HG02759 (cell line): ENCODE results near the gene LRRC8E.
"Not testable (repeated sequence)": the region's sequence is repeated elsewhere in the genome, so short reads cannot be mapped to it uniquely, and the experiment has no call there.

Experiments used
- ATAC-seq: cut with Tn5 transposase; IDR thresholded peaks from one replicate; pipeline ENCODE4 v1.9.1; 2021; ENCODE audit warnings: mild to moderate bottlenecking, moderate library complexity; ENCODE audit not compliant: unreplicated experiment

LRRC8E gene

DNA sequence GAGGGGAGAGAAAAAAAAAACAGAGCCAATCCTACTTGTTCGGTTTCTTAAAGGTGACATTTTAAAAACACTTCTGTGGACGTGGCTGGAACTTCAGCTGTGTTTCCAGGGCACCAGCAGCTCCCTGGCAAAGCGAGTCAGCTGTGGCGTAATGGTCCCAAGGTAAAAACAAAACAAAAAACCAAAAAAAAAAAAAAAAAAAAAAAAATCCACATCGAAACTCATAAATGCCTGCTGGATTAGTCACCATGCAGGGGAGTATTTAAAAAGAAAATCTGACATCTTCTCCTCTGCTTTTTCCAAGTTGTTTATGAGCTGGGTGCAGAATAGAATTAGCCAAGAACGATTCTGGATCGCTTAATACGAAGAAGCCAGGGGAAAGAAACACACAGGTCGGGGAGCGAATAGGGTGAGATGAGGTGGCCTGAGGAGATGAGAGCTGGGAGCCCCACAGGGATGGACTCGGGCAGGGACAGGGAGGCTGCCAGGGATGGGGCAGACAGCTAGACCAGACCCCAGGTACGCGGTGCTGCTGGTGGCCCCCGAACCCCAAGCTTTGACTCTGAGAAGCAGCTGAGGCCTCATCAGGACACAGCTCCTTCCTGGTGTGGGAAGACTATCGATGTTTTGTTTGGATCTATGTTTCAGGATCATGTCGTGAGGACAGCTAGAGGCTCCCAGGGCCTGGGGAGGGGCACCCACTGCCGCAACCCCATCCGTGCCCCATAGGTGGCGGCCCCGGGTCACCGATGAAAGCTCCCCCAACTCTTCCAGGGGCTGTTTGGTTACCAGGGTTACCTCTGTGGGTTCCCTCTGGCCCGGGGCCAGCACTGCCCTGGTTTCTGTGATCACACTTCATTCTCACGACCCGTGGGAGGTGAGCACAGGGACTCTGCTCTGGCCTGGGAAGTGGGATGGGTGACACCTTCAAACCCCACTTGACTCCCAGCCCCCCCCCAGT is 40.7 kb downstream of the LRRC8E start:
- ATAC-seq = no peak

DNA sequence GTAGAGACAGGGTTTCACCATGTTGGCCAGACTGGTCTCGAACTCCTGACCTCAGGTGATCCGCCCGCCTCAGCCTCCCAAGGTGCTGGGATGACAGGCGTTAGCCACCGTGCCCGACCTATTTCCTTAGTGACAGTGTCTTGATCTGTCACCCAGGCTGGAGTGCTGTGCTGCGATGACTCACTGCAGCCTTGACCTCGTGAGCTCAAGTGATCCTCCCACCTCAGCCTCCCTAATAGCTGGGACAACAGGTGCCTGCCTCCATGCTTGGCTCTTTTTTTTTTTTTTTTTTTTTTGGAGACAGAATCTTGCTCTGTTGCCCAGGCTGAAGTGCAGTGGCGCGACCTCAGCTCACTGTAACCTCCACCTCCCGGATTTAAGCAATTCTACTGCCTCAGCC is 41.7 kb downstream of the LRRC8E start:
- not testable (repeated sequence) for ATAC-seq

DNA sequence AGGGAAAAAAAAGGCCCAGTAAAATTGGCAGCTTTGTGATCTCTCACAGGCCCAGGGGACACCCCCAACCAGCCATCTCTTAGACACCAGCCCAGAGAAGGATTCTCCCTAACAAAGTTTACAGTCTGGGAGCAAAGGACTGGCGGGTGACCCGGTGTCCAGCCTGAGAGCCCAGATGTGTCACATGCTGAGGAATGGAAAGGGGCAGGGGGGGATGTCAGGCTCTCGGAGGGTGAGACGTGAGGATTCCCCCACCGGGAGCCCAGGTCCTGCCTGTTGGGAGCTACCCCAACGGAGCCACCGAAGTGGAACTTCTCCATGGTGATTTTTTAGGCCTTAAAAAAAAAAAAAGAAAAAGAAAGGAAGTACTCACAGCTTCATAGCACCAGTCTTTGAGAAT is 42.5 kb downstream of the LRRC8E start:
- ATAC-seq = no peak

DNA sequence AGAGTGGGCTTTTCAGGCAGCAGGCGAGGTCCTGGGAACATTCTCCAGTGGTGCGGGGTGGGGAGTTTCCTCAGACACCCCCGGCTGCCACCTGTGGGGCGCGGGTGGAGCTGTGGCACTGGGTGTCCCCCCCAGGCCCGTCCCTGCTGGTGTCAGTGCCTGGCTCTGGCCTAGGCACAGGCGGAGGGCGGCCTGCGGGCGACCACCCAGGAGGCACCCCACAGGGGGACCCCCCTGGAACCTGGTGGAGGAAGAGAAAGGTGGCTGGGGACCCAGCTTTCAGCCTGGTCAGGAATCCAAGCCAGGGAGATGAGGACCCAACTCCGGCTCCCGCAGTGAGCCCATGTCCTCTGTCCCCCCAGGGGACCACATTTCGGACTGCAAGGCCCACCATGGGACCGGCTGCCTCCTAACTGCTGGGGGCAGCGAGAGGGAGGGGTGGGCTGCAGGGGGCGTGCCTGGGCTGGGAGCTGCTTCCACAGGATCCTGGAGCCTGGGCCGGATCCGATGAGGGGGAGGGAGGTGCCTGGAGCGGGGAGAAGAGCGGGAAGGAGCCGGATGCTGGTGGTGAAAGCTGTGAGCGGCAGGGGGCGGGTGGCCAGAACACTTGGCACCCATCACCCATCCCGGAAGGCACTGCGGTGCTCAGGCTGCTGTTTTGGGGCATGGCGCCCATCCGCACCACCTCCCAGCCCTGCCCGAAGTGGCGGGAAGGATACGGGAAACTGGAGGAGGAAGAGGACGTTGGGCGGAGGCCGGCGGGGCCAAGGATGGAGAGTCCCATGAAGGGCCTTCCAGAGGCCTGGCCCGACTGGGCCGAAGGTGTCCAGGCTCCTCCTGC is 43.1 kb downstream of the LRRC8E start:
- ATAC-seq = no peak

DNA sequence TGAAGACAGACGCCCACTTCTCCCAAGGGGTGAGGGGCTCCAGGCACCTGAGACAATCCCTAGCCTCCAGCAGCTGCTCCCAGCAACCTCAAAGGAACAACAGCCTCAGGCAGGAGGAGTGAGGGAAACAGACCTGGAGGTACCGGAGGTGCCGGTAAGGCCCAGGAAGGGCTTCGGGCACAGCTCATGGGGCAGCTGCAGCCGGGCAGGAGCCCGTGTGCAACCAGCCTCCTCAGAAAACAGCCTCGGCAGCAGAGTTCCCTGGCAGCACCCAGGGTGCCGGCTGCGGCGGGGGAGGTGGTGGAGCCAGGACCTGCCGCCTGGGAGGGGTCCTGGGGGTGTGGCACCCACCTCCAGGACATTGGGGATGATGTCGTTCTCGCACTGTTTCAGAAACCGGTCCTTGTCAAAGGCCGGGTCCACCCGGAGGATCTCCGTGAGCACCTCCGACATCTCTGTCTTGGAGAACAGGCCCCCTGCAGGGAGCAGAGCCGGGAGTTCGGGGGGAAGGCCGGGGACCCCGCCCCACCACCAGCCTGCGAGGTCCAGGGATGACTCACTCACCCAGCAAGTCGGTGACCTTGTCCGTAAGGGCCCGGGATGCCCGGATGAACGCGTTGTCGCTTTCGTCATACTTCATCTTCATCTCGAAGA is 44.1 kb downstream of the LRRC8E start:
- ATAC-seq = no peak

DNA sequence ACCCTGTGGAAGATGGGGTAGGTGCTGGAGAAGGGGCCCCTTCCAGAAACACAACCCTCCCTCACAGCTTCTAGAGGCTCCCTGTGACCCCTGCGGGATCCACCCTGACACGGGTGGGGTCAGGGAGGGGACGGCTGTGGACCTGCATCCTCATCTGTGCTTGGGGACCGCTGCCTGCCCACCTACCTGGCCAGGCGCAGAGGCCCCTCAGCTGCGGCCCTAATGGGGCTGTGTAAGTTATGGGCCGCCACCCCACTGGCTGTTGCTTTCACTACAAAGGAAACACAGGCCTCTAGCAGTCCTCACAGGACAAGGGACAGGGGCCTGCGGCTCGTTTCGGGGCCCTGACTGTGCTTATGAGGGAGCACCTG is 44.6 kb downstream of the LRRC8E start:
- no peak for ATAC-seq

DNA sequence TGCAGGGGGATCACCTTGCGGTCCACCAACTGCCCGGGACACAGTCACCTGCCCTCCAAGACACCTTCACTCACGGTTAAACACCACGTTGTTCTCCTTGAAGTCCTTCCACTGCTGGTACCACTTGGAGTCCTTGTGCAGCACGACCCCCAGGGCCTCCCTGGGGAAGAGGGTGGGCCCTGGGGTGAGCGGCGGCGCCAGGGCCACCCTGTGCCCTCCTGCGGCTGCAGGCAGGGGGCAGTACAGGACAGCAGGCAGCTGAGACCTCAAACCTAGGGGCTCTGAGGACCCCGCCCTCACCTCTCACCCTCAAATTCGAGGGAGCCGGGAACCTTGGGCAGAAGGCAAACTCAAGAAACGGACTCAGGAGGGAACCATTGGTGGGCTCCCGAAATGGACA is 45.1 kb downstream of the LRRC8E start:
- no peak for ATAC-seq

DNA sequence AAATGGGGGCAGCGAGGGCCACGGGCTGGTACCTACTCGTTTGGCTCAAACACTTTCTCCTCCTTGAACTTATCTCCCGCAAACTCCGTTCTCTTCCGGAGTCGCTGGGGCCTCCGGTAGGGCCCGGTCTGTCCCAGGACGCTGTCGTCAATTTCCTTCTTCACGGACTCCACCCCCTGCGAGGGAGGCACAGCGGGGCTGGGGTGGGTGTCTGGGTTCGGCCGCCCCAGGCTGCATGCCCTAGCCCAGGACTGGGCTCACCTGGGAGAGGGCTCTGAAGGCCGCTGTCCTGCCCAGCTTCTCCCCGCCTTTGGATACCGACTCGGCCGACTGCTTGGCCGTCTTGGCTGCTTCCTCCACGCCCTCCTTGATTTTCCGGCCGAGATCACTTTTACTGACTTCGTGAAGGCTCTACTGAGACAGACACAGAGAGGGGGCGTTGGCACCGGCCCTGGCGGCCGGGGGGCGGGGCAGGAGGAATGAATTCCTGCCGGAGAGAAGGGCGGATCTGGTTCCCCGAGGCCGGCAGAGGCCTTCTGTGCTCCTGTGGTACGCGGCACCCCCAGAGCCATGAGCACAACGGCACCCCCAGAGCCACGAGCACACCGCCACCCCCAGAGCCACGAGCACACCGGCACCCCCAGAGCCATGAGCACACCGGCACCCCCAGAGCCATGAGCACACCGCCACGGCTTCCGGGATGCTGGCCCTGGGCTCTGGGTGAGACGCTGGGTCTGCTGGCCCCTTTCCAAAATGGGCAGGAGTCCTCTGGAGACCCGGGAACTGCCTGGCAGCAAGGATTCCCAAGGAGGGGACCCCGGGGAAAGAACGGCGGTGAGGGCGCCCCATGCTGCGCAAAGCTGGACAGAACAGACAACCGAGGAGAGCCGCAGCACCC is 45.8 kb downstream of the LRRC8E start:
- no peak for ATAC-seq

DNA sequence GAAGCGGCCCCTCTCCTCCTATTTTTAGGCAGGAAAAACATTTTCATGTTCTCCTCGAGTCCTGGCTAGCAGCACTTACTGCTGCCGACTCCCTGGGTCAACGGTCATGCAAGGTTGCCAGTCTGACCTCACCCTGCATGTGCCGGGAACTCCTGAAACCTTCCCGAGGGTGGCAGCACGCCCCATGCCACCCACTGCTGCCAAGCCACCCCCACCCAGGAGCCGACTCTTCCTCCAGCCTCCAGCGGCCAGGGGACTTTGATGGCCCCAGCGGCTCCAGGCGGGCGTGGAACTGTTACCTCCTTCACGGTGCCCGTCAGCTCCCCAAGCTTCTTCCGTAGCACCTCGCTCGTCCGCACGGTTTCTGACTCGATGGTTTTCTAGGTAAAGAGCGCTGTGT is 46.5 kb downstream of the LRRC8E start:
- no peak for ATAC-seq

DNA sequence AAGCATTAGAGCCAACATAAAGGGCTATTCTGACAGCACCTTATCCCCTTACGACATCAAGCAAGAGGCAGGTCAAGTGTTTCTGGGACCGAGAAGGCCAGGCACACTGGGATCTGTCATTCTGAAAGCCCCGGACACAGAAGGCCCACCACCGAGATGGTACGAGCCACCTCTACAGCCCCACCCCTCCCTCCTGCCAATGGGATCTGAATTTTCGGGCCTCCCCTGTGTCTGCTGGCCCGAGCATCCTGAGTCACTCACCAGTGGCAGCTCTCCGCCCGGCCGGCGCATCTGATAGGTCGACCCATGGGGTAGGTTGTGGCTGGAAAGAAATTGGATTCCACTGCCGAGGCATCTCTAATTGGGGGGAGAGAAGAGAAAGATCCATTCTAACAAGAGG is 52.5 kb downstream of the LRRC8E start:
- ATAC-seq = no peak

DNA sequence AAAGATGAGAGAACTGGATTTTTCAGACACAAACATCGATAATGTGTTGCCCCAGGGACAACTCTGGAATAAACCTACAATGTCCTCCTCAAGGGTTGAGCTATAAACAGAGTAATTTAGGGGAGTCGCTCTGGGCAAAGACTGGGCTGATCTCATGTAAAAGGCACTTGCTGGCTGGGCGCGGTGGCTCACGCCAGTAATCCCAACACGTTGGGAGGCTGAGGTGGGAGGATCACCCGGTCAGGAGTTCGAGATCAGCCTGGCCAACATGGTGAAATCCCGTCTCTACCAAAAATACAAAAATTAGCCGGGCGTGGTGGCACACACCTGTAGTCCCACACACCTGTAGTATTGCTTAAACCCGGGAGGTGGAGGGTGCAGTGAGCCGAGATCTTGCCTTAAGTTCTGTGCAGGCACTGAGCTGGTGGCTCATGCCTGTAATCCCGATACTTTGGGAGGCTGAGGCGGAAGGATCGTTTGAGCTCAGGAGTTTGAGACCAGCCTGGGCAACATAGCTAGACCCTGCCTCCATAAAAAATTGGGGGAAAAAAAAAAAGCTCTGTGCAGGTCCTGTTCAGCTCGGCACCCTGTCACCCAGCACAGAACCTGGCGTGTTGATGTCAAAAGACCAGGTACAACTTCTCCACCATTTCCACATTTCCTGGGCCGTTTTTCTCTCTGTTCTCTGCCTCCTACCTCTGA is 53.7 kb downstream of the LRRC8E start:
- no peak for ATAC-seq

DNA sequence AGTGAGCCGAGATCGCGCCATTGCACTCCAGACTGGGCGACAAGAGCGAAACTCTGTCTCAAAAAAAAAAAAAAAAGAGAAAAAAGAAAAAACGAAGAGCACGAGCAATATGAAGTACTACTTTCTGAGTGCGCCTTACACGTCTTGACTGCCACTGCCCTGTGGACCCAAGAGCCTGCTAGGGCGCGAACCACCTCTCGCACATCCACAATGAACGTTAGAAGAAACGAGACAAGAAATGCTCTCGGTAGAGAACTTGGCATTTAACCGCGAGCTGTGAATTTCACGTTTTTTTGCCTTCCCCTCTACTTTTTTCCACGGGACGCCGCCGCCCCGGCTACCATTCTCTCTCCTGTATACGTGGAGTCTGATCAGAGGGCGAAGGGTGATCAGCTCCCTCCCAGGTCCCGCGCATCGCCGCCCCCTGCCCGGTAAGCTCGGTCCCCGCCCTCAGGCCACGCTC is 54.7 kb downstream of the LRRC8E start:
- no peak for ATAC-seq

DNA sequence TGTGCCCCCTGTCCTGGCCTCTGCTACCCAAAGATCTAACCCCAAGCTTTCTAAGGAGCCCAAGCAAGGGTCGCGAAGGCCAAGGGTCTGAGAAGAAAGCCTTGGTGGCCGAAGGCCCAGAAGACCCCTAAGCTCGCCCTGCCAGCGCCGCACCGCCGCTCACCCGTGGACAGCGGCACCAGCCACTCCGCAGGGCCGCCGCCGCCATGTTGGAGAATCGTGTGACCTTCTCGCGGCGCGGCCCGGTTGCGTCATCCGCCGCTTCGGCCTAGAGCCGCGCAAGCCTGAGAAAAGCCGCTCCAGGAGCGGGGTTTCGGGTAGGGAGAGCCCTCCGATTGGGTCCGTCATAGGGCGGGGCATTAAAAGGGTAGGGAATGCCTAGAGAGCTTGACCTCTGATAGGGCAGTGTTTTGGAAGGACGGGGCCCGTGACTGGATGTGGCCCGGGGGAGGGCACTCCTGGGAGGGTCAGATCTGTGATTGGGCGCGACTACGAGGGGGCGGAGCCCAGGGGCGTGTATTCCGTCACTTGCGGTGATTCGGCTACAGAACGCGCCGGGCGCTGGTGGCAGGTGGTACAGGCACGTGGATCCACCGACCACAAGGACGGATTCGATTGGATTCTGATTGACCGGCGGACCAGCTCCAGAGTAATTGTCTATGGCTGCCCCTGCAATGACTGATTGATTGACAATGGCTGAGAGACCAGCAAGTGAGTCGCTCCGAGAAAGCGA is 55.3 kb downstream of the LRRC8E start, which contains the start of gene TIMM44:
TIMM44 (minus strand) TSS at position 223 of the 733 bp plus-strand sequence; CDS start at position 208, 15 bp downstream.
- peak; percentile 91 for ATAC-seq

DNA sequence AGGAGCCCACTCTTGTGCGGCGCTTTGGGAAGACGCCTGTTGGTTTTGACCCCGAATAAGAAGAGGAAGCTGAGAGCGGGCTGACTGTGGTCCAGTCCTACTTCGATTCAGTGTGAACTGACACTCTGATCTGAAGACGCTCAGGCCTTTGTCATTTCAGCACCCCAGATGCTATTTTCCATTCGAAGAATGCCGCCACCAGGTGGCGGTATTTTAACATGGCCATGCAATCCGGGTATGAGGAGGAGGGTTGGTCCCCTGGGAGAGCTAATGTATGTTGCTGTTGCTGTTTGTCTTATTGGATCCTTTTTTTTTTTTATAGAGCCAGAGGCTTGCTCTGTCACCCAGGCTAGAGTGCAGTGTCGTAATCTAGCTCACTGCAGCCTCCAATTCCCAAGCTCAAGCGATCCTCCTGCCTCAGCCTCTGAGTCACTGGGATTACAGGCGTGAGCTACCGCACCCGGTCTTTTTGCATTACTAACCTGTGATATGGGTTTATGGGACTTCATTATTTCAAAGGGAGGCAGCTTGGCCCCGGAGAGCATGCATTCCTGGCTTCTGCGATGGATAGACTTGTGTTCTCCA is 56.0 kb downstream of the LRRC8E start:
- peak; percentile 28 for ATAC-seq

DNA sequence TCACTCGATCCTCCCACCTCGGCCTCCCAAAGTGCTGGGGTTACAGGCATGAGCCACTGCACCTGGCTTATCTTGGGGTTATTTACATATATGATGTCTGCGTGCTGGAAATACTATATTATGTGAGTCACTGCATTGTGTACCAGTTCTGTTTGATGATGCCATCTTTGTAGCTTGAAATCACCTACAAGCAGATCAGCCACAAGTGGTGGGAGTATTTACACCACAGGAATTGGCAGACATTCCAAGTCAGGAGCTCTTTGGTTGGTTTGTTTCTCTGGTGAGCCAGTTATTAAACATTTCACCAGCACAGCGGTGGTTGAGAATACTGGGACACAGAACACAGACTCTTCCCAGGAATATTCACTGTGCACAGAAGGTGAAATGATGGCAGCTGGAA is 59.6 kb downstream of the LRRC8E start:
- no peak for ATAC-seq
